HG02571 (cell line): ENCODE data around the gene PARVG.

Experiments used
- ATAC-seq: cut with Tn5 transposase; IDR thresholded peaks from one replicate; pipeline ENCODE4 v1.9.1; 2021; ENCODE audit warnings: mild to moderate bottlenecking, moderate library complexity; ENCODE audit not compliant: unreplicated experiment

Gene PARVG

DNA sequence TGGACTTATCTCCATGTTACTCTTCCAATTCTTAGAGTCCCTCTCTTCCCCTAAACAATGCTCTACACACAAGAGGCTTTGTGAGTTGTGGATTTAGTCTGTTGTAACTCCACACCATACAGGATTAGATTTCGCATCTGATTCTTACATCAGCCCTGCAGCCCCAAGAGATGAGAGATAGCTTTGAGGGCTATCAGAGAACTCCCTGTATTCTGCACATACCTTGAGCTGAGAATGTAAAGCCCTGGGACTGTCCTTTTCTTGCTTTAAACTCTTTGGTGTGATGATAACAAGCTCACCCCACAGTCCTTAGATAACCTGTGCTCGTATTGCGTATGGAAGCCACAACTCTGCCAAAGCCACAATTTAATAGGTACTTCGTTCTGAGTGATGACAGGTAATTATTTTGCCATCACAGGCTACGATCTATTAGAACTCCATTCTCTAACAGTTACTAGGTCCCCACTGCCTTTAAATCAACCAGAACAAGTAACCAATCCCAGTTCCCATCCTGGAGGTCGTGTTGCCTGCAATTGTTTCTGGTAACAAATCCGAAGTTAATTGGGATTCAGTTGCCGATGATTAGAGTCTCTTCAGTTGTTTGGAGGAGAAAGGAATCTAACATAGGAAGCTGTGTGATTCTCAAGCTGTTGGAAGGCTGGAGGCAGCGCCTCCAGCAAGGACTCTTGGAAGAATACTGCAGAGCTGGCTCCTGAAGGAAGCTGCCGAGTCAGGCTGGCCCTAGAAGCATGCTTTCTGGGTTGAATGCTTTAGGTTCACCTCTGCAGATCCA, 1.3 kb upstream of the PARVG start:
- ATAC-seq, result no peak

DNA sequence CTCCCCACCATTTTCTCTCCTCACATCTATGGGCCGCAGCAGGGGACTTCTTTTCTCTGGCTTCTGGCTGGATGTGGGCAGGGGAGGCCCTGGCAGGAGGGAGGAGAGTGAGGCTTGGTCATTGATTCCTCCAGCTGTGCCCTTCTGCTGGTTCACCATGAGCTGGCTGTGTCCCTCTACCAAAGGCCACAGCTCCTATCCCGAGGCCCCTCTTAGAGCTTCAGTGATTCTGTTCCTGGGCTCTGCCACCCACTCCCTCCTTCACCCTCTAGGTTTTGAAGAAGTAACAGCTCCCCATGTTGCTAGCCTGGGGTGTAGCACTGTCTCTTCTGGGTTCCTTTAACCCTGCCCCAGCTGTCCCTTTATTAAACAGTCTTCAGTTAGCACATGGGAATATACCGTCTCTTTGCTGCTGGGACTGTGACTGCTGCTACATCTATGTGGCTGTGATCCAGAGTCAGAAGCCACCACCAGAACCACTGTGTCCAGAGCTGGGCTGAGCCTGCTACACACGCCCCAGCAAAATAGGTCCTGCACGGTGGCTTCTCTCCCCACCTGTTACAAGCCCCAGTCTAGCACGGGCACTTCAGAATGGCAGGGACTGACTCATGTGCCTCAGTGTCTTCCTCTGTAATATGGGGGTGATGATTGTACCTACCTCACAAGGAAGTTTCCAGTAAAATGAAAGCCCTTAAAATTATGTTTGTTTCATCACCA, 578 bp upstream of the PARVG start:
- no peak for ATAC-seq

DNA sequence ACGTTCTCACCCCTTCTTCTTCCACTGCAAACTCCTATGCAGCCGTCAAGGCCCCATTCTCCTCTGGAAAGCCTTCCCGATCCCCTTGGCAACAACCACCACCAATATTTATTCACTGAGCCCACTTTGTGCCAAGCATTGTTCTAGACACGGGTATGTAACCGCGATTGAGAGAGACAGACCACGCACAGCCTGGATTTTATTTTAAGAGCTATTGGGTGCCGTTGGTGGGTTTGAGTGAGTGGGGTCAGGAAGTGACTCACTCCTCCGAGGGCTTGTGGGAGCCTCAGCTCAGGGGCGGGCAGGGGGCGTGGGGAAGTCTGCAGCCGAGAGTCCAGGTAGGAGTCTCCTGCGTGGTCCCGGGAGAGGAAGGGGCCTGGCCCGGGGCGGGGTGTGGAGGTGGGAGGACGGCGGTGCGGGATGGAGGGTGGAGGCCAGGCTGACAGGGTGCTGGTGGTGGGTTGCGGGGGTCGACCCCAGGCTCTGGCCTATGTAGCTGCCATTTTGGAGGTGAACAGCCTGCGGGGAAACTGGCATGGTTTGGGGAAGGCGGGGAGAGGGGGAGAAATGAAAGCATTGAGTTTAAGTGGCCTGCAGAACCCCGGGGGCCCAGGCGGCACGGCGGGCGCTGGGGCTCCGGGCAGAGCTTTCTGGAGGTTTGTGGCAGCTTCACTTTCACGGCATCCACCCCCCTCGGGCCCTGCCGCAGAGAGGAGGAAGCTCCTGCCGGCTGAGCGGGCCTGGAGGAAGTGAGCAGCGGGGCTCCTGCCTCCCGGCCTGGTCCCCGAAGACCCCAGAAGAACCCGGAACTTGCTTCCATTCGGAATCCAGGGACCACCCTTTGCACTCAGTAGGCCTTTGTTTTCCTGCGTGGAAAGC, 547 bp downstream of the PARVG start:
- no peak for ATAC-seq

DNA sequence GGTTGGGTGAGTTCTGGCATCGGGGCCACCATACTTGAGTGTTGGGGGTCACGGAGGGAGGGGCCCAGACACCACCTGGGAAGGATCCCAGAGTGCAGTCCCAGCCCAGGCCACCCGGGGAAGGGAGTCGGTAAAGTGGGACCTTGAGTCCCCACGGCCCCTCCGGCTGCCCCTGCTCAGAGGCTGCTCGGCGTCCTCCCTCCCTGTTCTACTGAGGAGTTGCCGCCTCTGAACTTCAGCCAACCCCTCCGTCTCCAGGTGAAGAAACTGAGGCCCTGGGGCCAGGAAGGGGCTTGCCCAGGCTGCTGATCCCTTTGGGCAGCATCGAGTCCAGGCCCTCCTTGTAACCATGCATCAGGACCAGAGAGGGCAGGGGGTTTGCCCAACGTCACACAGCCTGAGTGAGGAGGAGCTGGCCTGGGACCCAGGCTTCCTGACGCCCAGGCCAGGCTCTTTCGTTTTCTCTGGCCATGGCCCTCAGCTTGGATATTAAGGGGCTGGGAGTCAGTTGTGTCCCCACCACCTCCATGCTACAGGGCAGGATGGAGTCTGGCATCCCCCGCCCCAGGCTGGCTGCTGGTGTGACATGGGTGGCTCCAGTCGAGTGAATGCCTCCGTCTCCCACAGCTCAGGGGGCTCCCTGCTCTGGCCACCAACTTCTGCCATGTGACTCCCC, 1.3 kb downstream of the PARVG start:
- no peak for ATAC-seq

DNA sequence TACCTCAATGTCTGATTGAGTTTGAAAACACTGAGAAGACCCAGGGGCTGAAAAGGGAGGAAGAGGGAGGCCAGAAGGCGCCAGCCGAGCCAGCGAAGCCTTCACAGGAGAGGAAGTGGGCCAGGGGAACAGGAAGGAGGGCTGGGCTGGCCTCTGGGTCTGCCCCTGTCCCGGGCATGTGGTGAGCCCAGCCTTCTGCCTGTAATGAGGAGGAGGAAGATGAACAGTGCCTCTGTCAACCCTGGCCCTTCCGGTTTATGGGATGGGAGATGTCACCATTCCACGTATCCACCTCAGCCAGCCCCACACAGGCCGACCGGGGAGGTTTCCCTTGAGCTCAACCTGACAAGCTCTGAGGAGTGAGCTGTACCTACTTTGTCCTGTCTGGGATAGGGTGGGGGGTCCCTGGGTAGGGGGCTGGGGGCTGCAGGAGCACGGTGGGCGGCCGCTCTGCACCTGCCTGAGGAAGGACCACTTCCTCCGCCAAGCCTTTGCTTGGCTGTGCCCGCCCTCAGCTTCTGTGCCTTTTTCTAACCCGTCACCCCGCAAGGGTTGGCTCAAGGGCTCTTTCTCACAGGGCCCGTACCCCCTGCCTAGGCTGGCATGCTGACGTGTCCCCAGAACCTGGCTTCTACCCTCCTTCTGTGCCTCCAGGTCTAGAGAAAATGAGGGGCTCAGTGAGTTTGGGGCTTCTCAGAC, 2.0 kb downstream of the PARVG start:
- no peak for ATAC-seq

DNA sequence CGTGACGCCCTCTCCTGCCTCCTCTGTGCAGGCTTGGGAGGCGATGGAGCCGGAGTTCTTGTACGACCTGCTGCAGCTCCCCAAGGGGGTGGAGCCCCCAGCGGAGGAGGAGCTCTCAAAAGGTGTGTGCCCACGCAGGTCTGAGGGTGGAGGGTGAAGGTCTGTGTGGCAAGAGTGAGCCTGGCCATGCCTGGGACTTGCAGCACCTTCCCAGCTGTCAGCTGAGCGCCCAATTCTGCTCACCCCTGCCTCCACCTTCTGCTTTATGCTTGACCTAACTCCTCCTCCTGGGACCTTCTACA, 2.5 kb downstream of the PARVG start:
- no peak for ATAC-seq

DNA sequence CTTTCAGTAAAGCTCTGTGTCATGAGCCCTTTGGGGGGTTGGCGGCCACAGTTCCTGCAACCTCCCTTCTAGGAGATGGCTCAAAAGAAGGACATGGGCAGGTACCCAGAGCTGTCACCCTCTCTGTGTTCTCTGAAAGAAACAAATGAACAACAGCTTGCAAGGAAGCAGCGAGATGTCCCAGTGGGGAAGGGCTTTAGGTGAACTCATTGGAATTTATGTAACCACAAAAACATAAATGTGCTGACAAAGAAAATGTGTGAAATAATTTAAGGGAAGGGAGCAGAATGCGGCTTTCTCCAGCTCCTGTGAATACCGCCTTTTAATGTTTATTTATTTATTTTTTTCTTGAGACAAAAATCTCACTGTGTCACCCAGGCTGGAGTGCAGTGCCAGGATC, 3.3 kb downstream of the PARVG start:
- ATAC-seq, result no peak

DNA sequence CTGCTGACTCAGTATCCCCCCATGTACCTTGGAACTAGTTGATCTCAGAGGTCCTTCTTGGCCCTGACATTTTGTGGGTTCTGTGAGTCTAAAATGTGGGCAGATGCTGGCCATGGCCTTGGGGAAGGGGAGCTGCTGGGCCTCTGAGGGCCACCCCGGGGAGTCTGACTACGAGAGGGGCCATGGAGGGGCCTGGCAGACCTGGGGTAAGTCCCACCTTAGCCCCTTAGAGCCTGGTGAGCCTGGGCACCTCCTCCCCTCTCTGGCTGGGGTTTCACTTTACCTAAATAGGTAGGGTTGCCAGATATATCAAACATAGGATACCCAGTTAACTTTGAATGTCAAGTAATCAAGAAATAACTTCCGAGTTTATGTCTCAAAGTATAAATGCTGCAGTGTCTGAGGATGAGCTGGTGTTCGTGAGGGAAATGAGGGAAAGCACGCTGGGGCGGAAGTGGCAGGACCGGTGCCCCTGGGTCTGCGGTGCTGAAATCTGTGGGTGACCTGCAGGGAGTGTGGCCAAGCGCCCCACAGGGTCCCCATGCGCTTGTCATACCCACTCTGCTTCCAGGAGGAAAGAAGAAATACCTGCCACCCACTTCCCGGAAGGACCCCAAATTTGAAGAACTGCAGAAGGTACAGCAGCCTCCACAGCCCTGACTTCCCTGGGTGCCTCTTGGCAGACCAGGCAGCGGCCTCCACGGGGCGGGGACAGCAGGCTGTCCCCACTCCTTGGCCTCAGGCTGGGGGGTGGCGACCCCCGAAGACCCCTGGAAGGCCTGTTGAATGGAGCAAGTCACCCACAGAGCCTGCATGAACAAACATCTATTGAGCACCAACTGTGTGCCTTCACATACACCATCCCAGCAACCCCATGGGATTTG, 4.8 kb downstream of the PARVG start:
- ATAC-seq, result no peak

DNA sequence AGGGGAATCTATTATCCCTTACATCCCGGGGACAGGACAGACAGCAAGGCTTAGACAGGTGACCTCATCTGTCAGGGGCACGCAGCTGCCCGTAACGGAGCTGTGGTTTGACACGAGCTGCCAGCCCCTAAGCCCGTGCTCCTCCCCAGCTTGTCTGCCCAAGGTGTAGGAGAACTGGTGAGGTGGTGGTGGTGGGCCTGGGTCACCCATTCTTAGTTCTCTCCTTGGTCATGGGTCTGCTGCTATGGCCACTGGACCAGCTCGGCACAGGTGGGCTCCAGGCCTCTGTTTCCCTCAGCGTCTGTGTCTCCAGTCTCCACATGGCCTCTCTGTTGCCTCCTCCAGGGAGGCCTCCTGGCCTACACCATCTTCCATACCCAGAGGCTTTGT, 5.4 kb downstream of the PARVG start:
- no peak for ATAC-seq

DNA sequence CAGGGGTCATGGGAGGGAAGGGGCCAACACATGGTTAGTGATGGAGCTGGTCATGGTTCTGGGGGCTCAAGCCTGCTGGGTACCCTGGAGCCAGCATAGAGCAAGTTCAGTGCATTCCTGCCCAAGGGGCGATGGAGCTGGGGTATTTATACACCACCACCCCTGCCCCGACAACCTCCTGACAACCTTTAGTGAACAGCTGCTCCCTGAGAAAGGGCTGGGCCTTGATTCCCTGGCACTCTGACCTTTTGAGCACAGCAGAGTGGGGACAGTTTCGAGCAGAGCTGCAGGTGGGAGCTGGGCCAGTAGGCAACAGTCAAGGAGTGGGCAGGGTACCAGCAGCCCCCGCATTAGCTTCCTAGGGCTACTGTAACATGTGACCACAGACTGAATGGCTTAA, 6.0 kb downstream of the PARVG start:
- ATAC-seq, result no peak

DNA sequence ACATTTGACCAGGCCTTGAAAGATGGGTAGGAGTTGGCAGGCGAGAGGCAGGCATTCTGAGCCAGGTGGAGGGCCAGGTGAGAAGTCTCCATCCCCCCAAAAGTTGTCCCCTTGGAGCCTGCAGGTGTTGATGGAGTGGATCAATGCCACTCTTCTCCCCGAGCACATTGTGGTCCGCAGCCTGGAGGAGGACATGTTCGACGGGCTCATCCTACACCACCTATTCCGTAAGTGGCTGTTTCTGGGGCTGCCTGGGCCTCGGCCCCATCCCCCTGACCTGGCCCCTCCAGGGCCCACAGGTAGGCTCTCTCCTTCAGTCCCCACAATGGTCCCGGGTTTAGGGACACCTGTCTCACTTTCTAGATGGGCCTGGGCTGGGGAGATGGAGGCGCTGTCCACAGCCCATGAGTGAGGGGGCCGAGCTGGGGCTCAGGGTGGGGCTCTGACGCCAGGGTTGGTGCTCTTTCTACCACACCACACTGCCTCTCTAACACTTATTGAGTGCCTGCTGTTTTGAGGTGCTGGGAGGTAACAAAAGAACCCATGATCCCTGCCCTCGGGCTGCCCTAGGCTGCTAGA, 7.0 kb downstream of the PARVG start:
- no peak for ATAC-seq

DNA sequence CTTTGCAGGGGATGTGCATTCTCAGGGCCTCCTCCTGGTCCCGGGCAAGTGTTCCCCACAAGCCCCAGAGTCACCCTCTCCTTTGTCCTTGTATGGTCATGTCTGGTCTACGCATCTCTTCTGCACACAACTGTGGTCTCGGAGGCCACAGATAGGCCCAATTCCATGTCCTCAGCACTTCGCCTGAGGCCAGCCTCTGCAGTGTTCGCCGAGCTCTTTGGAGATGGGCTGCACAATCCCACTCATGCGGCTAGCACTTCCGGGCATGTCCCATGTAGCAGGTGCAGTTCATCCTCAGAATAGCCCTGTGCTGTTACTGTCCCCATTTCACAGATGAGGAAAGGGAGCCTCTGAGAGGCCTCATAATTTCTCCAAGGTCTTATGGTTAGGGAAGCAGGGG, 7.6 kb downstream of the PARVG start:
- no peak for ATAC-seq

DNA sequence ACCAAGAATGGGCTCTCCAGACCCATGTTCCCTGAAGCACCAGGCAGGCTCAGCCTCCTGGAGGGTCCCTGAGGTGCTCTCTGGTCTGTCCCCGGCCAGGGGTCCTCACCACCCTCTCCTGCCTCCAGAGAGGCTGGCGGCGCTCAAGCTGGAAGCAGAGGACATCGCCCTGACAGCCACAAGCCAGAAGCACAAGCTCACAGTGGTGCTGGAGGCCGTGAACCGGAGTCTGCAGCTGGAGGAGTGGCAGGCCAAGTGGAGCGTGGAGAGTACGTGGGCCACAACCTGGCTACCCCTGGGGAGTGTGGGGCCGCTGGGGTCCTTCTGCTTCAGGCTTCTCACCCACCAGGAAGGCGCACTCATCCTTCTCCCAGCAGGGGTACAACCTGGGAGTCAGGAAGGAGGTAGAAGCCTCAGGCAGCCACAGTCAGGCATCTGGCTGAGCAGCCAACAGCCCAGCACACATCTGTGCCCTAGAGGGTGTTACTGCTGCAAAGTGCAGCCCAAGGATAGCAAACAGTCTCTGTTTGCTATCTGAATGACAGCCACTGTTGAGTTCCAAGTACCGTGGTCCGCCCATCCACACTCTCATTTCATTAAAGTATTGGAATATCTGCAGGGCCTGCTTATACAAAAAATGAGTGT, 8.4 kb downstream of the PARVG start:
- no peak for ATAC-seq

DNA sequence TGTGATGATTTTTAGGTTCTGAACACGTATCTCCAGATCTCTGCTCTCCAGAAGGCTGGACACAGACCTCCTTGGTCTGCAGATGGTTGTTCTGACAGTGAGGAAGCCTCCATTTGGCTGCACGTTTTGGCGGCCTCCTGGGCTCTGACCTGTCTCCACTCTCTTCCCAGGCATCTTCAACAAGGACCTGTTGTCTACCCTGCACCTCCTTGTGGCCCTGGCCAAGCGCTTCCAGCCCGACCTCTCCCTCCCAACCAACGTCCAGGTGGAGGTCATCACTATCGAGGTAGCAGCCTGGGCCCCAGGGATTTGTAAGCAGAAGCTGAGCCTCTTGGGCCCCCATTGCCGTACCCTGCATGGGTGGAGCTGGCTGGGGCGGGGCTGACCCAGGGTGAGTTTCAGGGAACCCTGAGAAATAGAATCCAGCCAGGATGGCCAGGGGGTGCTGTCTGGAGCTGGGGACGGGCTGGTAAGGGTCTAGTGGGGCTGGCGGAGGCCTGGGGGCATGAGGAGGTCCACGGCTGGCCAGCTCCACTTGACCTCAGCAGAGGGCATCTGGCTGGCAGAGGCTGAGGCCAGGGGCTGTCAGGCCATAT, 9.8 kb downstream of the PARVG start:
- ATAC-seq, result no peak

DNA sequence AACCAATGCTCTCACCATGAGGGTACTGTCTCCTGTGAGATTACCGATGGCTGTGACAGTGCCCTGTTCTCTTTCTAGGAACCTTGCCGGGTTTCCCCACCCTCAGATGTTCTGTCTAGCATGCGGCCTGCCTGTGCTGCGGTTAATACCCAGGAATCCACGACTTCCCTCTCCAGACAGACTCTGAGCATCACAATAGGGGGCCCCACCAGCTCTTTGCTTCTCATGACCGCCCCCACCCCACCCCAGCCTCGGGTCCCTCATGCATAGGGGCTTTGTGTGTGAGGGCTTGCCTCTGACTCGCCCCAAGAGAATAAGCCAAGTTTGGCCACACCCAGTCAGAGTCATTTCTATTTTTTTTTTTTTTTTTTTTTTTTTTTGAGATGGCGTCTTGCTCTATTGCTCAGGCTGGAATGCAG, 10.3 kb downstream of the PARVG start:
- ATAC-seq, result no peak

DNA sequence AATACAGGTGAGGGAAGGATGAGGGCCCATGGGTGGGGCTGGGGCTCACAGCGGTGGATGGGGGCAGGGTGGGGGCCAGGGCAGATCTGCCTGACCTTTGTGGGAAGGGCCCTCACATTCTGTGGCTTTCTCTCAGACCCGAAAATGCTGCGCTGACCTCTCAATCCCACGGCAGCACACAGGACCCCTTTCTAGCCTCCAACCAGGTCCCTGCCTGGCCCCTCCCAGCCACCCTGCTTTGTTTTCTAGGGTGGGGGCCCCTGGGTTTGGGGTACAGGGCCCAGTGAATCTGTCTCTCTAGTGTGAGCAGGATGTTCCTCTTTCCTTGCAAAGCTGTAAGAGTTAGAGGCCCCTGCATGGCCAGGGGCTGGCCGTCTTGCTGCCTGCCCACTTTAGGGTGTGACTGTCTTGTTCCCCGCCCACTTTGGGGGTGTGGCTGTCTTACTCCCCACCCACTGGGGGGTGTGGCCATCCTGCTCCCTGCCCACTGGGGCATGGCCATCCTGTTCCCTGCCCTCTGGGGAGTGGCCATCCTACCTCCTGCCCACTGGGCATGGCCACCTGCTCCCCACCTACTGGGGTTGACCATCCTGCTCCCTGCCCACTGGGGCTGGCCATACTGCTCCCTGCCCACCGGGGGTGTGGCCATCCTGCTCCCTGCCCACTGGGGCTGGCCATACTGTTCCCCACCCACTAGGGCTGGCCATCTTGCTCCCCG, 11.5 kb downstream of the PARVG start:
- ATAC-seq, result no peak

DNA sequence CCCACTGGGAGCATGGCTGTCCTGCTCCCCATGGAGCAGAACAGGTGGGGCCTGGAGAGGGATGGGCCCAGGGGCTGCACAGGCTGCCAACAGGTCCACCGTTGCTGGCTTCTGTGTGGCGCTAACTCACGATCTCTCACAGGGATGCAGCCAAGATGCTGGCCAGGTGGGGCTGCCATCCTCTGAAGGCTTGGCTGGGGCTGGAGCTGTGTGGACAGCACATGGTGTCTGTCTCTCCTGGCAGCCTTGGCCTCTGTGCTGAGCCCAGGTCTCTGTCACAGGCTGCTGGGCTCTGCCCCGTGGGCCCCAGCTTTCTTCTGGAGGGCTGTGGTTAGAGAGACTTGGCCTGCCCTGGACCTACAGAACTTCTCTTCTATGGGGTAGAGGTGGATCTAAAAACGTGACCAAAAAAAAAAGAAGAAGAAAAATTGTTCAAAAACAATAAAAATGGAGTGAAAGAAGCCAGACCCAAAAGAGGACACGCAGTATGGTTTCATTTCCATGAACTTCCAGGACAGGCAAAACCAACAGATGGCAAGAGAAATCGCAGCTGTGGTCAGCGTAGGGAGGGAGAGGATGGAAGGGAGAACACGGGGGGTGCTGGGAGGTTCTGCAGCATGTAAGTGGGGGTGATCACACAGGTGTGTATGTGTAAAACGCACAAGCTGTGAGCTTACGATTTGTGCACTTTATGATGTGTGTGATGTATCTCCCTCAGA, 12.2 kb downstream of the PARVG start:
- ATAC-seq, result no peak
